Daoy (cell line): ENCODE data around the gene ADAM23. TPM values are rescaled to one million over a fixed set of nuclear protein-coding genes. Genes with fewer than 3 reads are reported as not detected.
"Not testable (repeated sequence)": the region's sequence is repeated elsewhere in the genome, so short reads cannot be mapped to it uniquely, and the experiment has no call there.

Experiments used
- DNase-seq: peaks from one replicate; pipeline ENCODE4 v3.0.0-alpha.2; 2015; ENCODE audit warnings: low read depth
- total RNA-seq: library from RNA; depleted of rRNA; stranded (reverse); fragments of >200 nt; shearing (Covaris generic); gene quantifications from 2 replicates; pipeline ENCODE4 v1.2.3, GENCODE V29; 2014; rRNA removed

Gene ADAM23, protein sequence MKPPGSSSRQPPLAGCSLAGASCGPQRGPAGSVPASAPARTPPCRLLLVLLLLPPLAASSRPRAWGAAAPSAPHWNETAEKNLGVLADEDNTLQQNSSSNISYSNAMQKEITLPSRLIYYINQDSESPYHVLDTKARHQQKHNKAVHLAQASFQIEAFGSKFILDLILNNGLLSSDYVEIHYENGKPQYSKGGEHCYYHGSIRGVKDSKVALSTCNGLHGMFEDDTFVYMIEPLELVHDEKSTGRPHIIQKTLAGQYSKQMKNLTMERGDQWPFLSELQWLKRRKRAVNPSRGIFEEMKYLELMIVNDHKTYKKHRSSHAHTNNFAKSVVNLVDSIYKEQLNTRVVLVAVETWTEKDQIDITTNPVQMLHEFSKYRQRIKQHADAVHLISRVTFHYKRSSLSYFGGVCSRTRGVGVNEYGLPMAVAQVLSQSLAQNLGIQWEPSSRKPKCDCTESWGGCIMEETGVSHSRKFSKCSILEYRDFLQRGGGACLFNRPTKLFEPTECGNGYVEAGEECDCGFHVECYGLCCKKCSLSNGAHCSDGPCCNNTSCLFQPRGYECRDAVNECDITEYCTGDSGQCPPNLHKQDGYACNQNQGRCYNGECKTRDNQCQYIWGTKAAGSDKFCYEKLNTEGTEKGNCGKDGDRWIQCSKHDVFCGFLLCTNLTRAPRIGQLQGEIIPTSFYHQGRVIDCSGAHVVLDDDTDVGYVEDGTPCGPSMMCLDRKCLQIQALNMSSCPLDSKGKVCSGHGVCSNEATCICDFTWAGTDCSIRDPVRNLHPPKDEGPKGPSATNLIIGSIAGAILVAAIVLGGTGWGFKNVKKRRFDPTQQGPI
- 1.1 and 2.5 TPM in 2 replicates for total RNA-seq

- DNase-seq: peak; percentile 76
These were observed at the start of gene ADAM23 for GRCh38 chr2:206442833-206443734. Gene ADAM23 (plus strand): TSS chr2:206443532. CDS start chr2:206443867, 335 bp downstream.

- no peak for DNase-seq
These were observed 47.1 kb upstream of the ADAM23 start for GRCh38 chr2:206396211-206396610.

- not testable (repeated sequence) for DNase-seq
These were observed 40.3 kb upstream of the ADAM23 start for GRCh38 chr2:206402956-206403569.

- DNase-seq: no peak
These were observed 34.7 kb upstream of the ADAM23 start for GRCh38 chr2:206408323-206409320.

GRCh38 chr2:206410714-206411113 is 32.6 kb upstream of the ADAM23 start:
- DNase-seq: no peak

GRCh38 chr2:206415618-206416243 is 27.6 kb upstream of the ADAM23 start:
- DNase-seq: peak; percentile 11

DNA sequence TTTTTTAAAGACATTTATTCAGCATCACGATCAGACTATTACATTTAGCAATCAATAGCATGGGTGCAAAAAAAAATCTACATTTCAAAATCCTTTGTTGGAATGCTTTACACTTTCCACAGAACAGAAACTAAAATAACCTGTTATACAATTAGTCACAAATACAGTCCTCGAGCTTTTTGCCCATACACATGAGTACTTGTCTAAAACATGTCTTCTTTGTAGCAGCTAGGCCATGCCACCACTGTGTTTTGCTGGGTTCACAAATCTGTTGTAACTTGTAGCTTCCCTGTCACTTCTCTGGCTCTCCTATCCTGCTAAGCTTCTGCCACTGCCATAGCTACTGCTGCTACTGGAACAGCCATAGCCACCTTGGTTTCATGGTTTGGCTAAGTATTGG is 24.4 kb upstream of the ADAM23 start:
- DNase-seq: no peak

DNA sequence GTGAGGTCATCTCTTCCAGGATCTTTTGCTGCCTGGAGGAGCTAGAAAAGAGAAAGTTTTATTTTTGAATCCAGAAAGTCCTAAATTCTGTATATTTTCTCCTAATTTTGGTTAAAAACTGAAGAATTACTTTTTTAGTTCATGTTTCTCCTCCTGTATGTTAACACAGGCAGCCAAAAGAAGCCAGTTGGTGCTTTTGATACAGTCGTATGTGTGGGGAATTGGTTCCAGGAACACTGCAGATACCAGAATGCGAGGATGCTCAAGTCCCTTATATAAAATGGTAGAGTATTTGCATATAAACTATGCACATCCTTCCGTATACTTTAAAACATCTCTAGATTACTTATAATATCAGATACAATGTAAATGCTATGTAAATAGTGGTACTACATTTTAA is 22.6 kb upstream of the ADAM23 start:
- DNase-seq: no peak

DNA sequence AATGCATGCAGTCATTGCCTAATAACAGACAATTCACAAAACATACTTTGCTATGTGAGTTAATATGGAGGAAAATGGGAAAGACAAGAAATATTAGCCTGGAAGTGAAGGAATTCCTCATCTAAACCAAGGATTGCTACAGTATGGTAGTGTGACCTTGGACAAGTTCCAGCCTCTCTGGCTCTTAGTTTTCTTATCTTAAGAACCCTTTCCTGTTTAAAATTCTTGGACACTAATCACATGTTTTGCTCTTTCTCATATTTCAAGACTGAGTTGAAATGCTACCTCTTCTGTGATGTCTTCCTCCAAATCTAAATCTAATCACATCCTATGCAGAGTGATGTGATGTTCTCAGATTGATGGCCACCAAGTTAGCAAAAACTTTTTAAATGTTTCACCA is 20.8 kb upstream of the ADAM23 start:
- peak; percentile 29 for DNase-seq

DNA sequence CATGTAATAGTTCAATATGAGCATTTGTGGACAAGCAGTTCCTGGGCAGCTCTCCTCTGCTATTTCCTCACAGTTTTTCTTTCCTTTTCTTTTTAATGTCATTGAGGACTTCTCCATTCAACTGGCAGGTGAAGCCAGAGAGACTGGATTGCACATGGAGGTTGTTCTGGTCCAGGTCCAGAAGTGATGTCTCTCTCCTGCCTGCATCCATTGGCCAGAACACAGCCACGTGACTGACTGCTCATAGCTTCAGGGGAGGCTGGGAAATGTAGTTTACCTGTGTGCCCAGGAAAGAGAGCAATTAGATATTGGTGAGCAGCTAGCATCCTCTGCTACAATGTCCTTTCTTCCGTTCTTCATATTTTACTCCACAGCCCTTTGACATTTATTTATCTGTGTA is 20.2 kb upstream of the ADAM23 start:
- peak; percentile 70 for DNase-seq

- no peak for DNase-seq
These were observed 19.2 kb upstream of the ADAM23 start for GRCh38 chr2:206424134-206424533.

GRCh38 chr2:206428783-206429182 is 14.5 kb upstream of the ADAM23 start:
- no peak for DNase-seq

DNA sequence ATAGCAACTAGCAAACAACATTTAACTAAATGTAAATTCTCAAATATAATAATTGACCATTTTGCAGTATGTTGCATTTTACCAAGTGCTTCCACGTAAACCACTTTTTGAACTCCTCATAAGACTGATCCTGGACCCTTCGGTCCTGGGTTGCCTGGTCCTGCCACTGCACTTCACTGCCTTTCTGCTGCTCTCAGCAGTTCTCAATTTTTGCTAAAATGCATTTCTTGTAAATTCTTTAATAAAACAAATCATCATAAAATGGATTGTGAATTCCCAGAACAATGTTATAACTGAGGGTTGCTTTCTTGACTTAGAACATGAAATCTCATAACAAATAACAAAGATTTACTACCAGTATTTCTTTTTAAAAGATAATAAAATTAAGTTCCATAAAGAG is 12.9 kb upstream of the ADAM23 start:
- DNase-seq: no peak

DNA sequence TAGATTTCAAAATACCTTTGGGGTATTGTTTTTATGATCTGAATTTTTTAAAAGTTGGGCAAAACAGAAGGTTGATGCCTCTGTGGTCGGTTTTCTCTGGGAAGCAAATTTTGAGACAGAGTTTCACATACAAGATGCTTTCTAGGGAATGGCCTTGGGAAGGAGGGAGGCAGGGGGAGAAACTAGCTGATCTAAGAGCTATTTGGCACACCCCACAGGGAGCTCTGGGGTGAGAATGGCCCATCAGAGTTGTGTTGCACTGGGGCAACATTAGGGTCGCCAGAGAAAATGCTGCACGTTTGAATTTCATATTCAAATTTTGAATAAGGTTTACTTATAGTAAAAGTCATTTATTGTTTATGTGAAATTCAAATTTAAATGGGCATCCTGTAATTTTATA is 11.9 kb upstream of the ADAM23 start:
- no peak for DNase-seq

DNA sequence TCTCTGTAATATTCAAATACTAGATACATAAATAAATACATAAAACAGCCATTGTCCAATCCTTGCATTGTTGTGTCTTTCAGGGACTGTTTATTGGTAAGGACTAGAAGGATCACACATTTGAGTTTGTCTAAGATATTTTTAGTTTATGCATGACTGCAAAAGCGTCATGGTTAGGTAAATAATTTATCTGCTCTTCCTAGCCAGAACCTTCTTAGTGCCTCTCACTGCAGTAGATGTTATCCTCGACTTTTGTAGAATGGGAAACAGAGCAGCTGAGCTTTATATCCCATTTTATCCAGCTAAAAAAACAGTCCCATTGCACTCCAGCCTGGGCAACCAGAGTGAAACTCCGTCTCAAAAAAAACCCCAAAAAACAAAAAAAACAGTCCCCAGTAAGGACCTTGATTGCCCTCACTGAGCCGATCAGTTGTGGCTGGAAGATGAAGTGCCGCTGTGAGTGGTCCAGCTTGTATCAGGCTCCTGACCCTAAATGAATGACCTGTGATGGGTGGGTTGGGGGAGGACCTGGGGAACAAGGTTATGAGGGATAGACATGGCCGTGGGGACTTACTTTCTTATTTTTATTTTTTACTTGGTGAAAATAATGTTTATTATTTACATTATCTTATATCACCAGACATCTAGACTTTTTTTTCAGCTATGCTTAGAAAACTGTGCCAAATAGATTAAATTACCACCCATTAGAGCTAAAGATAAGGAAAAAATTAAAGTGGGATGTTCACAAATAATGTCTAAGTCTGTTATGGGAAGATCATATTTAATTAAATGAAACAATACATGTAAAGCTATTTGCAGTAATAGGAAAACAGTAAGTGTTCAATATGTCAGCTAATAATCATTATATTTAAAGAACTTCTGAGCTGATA is 10.9 kb upstream of the ADAM23 start:
- DNase-seq: no peak

DNA sequence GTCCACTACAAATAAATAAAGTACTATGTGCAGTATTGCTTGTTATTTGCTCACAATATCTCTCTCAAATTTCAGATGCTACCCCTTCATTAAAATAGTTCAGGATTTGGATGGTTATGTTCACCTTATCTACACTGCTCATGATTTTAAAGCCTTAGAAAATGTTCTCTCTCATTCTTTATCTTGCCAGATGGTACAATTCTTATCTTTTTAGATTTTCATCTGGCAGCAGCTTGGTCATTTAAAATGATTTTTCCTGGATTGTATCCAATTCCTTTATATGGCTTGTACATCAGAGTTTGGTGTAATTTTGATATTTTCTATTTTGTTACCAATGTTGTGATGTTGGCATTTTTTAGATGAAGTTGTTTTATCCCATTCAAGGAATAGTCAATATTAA is 10.1 kb upstream of the ADAM23 start:
- DNase-seq: no peak

- DNase-seq: no peak
These were observed 9.6 kb upstream of the ADAM23 start for GRCh38 chr2:206433686-206434085.

DNA sequence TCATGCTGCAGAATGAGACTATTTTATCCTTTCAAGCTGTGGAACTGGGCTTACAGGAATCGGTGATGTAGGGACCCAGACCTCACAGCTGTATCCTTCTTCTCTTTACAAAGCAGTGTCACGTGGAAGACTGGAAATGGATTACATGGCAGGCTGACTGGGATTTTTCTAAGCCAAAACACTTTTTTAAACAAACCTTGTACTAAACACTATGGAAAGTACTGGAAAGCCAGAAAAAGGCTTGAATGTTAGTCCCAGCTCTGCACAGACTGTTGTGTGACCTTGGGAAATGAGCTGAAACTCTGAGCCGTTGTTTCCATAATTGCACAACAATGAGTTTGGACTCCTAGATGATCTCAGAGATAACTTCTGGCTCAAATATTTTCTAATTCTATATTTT is 7.6 kb upstream of the ADAM23 start:
- DNase-seq: no peak
